Ramos (cell line): ENCODE results near the gene ARMC9.
"Not testable (repeated sequence)": the region's sequence is repeated elsewhere in the genome, so short reads cannot be mapped to it uniquely, and the experiment has no call there.

Experiments
- in situ Hi-C: fragments of 300-500 bp; cut with MboI; formaldehyde crosslinking; loops from one replicate; pipeline ENCODE4 v1.14.3; 2022; ENCODE audit warnings: low sequenced_read_pairs; ENCODE audit not compliant: unreplicated experiment

ARMC9 gene

DNA sequence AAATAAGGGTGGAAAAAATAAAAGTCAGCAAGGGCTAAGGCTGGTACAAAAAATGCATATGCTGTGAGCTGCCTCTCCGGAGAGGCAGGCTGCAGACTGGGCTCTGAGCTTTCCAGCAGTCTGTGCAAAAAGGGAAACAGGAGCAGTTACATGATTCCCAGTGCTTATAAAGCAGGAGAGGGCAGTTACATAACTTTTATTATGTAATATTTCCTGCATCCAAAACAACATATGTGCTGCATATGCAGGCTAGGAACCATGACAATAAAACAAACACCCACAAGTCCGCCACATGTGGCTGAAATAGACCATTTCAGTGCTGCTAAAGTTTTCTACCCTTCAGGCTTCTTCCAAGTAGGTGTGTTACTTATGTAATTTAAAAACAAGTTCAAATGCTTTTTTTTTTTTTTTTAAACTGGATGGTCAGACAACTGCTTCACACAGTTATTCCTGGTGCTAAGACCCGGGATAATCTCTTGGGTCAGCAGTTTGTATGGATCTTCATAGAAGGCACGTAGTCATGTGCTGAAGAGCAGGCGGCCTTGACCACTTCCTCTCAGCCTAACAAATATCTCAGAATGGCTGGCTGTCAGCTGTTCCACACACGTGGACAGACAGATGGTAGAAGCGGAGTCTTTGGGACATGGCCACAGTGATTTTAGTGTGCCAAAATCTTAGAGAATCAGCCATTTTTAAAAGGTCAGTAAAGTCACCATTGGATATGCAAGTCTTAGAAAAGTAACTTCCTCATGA is 43.5 kb downstream of the ARMC9 start:
- in situ Hi-C loops, result no loop called here

DNA sequence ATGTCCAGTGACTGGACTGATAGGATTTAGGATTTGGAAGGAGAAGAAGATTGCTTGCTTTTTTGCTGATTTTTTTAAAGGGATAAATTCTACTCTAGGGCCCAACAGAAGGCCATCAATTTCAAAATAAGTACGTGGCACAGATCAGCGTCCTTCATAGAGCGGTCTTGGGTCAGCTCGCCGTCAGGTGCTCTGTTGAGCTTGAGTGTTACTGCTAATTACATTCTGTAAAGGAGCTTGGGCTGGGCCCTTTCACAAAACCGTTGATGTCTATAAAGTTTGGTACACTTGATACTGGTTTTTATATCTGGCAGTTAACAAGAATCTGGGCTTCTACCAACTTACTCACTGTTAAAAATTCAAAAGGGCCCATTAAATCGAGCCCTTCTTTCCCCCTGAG is 45.4 kb downstream of the ARMC9 start:
- in situ Hi-C loops, result no loop called here

DNA sequence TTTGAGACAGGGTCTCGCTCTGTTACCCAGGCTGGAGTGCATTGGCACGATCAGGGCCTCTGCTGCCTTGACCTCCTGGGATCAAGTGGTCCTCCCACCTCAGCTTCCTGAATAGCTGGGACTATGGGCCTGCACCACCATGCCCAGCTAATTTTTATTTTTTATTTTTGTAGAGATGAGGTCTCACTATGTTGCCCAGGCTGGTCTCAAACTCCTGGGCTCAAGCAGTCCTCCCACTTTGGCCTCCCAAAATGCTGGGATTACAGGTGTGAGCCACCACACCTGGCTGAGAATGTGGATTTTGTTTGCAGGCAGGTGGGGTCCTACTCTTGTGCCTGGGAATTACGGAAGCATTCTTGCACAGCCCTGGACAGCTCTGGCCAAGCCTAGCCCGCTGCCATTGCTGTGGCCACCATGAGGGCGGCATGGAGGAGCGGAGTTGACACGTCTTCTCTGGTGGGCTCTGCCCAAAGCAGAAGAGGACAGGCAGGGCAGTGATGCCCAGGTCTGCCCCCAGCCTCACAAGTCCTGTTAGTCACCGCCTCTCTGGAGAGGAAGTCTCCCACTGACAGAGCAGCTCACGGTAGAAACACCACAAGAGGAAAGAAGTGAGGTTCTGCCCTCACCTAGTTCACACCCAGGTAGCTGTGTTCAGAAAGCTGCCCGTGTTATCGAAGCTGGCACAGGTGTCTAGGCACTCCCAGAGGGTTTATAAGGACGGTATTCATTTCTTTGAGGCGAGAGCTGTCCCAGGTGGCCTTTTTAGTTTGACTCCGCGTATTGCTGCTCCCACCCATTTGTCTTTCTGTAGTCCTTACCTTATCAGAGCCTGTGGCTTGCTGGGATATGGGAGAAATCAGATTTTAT is 46.2 kb downstream of the ARMC9 start:
- in situ Hi-C loops, result no loop called here

DNA sequence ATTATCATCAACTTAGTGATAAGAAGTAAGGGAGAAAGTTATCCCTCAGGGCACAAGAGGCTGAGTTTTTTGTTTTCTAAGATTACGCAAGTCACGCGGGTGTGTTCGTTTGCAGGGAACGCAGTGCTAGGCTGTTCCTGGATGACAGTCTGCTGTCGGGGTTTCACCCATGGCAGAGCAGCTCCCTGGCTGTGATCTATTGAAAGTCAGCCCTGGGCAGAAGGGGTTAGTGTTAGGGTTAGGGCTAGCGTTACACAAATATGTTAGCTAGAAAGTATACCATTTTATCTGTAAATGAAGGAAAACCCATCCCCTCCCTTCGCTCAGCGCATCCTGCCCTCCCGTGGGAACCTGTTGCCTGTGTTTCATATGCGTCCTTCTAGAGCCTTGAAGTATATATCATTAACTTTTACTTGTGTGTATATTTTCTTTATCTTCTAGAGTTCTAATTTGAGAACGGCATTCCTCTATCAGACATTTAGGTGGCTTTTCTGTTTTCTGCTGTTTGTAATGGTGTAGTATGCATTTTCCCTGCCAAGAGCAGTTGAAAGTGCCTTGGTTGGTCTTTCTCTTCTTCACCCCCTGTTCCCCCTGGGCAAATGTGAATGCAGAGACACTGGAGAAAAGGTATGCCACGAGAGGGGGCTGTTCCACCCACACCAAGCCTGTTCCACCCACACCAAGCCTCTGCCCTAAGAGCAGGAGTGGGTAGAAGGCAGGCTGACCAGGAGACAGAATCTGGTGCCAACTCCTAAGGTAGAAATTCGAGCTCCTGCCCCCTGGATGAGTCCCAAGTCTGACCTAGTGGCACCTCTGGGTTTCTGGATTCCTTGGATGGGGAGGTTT is 47.0 kb downstream of the ARMC9 start:
- in situ Hi-C loops, result no loop called here

DNA sequence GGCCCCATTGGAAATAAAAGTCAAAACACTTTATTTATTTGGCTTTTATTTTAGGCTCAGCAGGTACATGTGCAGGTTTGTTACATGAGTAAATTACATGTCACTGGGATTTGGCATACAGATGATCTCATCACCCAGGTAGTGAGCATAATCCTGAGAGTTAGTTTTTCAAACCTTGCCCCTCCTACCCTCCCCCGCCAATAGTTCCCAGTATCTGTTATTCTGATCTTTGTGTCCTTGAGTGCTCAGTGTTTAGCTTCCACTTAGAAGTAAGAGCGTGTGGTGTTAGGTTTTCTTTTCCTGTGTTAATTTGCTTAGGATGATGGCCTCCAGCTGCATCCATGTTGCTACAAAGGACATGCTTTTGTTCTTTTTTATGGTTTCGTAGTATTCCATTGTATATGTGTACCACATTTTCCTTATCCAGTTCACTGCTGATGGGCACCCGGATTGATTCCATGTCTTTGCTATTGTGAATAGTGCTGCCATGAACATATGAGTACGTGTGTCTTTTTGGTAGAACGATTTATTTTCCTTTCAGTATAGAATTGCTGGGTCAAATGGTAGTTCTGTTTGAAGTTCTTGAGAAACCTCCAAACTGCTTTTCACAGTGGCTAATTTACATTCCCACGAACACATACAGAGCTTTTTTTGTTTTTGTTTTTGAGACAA is 47.9 kb downstream of the ARMC9 start:
- in situ Hi-C loops, result no loop called here

DNA sequence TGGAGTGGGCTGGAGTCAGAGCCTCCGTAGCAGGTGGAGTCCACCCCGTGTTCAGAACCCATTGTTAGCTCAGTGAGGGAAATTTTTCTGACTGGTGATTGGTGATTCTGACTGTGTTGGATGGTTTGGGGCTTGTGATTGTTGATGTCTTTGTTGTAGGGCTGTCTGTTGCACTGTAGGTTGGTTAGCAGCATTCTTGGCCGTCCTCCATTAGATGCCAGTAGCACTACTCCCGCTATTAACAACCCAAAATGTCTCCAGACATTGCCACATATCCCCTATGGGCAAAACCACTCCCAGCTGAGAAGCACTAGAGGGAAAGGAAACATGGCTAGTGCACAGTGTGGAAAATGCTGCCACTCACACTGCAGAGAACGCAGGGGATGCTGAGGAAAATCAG is 51.7 kb downstream of the ARMC9 start:
- in situ Hi-C loops, result no loop called here

DNA sequence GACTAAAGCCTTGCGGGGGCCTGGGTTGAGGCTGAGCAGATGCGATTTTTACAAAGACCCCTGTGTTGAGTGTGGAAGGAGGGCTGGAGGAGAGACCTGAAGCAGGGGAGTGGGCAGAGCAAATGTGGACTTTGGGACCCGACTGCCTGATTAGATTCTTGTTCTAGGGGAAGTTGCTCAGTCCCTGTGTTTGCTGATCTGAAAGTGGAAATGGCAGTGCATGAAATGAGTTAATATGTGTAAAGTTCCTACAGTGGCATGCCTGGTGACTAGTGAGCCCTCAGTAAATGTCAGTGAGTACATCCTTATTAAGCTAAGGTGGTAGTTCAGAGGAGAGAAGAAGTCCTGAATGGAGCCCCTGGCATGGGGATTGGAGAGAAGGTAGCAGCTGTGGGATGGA is 52.3 kb downstream of the ARMC9 start:
- in situ Hi-C loops, result no loop called here

DNA sequence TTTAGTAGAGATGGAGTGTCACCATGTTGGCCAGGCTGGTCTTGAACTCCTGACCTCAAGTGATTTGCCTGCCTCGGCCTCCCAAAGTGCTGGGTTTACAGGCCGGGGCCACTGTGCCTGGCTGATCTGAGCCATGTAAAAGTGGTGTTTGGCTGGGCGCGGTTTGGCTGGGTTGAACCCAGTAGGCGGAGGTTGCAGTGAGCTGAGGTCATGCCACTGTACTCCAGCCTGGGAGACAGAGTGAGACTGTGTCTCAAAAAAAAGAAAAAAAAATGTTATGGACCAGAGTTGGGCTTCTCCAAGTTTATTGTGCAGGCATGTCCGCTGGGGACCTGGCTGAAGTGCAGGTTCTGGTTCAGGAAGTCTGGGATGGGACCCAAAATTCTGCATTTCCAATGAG is 54.9 kb downstream of the ARMC9 start:
- in situ Hi-C loops, result not testable (repeated sequence)

DNA sequence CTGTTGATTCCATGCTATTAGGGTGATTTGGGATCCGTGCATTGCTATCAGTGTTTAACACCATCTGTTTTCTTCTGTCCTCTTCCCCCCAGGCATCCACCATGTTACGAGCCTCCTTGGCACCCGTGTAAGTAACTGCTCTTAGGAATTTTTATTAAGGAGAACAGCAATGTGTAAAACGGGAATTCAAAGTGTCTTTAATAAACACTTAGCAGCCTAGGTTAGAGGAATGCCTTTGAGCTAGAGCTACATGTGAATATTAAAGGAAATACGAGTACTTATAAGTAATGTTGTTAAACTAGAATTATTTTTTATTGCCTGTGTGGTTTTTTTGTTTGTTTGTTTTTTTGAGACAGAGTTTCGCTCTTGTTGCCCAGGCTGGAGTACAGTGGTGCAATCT is 58.1 kb downstream of the ARMC9 start:
- in situ Hi-C loops, result no loop called here

DNA sequence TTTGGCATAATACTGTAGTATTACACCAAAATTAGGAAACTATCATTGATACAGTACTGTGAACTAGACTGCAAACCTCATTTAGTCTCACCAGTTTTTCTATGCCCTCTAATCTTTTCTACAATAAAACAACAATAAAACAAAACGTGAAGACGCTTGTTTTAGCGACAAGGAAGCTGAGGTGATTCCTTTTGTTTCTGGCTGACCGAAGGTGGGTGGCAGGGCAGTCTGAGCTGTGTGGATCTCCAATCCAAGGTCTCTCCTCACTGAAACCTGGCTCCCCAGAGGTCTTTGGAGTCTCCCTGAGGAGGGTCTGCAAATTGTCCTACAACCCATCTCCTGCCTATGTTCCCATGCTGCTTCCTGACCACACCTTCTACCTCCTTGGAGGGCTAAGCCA is 59.3 kb downstream of the ARMC9 start:
- in situ Hi-C loops, result no loop called here

DNA sequence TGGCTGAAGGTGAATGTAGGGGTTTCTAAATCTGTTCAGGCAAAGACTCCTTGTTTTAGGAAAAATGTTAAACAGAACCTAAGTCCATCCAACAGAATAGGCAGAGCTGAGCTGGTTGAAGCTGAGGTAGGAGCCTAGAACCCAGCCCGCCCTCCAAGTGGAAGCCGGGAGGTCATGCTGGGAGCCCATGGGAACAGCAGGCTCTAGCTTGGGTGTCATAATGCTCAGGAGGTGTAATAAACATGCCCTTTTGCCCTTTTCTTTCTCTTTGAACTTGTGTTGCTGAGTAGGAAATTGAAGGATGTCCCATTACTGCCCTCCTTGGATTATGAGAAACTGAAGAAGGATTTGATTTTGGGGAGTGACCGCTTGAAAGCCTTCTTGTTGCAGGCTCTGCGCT is 60.3 kb downstream of the ARMC9 start:
- in situ Hi-C loops, result no loop called here

DNA sequence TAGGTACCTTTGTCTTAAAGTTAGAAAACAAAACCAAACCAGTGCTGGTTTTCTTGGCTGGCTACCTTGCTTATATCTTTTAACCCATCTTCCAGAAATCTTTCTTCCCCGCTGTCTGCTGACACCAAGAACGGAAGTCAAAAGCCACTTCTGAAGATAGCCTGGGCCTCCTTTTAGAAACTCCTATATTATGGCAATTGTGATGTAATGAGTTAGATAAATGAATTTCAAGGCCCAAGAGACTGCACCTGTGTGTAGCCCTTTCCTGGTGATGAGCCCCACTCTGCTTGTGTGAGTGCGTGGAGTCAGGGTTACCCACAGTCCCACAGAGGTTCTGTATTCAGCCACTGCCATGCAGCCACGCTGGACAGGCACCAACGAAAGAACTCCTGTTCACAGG is 60.7 kb downstream of the ARMC9 start:
- in situ Hi-C loops, result no loop called here

DNA sequence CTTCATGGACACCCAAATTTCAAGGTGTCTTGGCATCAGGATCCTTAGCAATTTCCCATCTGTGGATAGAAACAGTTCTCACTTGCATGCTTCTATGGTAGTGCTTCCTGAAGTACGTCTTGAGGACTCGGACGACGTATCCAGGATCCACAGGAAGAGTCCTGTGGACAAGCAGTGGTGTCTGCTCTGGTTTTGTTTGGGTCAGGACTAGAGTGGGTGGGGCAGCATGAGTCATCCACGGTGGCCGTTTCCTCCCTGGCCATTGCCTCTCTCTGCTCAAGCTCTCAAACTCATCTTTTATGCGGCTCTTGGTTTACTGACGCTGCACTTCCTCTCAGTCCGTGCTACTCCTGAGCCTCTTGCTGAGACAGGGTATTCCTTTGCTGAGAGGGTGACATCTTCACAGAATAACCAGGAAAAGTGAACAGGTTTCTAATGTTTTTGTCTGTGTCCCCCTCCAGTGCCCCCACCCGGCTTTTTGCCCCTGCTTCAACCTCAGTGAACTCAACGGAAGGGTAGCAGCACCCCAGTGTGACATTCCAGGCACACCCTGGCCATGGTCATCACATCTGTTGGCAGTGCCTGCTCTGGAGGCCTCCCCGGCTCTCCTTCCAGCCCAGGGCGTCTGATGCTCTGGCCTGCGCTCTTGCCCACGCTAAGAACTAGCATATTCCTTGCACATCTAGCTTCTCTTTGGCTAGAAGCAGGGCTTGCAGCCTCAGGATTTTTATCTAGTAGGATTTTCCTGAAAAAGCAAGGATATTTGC is 62.2 kb downstream of the ARMC9 start:
- in situ Hi-C loops, result no loop called here

DNA sequence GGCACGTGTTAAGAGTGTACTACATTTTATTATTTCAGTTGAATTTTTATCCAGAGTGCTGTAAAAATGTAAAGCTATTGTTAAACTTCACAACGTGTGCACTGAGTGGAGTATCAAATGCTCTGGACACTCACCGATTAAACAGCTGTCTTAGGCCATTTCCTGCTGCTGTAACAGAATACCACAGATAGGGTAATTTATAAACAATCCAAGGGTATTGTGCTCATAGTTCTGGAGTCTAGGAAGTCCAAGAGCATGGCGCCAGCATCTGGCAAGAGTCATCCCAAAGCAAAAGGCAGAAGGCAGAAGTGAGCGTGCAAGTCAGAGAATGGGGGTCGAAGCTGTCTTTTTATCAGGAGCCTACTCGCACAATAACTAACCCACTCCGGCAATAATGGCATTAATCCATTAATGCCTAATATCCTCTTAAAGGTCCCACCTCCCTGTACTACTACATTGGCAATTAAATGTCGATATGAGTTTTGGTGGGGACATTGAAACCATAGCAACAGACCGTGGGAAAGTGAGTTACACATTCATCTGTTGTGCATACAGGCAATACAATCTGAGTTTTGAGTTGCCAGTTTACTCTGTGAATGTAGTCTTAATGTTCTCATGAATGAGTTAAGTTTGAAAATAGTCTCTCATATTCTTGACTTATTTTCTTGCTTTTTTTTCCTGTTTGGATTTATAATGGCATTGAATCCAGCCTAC is 64.8 kb downstream of the ARMC9 start:
- in situ Hi-C loops, result no loop called here

DNA sequence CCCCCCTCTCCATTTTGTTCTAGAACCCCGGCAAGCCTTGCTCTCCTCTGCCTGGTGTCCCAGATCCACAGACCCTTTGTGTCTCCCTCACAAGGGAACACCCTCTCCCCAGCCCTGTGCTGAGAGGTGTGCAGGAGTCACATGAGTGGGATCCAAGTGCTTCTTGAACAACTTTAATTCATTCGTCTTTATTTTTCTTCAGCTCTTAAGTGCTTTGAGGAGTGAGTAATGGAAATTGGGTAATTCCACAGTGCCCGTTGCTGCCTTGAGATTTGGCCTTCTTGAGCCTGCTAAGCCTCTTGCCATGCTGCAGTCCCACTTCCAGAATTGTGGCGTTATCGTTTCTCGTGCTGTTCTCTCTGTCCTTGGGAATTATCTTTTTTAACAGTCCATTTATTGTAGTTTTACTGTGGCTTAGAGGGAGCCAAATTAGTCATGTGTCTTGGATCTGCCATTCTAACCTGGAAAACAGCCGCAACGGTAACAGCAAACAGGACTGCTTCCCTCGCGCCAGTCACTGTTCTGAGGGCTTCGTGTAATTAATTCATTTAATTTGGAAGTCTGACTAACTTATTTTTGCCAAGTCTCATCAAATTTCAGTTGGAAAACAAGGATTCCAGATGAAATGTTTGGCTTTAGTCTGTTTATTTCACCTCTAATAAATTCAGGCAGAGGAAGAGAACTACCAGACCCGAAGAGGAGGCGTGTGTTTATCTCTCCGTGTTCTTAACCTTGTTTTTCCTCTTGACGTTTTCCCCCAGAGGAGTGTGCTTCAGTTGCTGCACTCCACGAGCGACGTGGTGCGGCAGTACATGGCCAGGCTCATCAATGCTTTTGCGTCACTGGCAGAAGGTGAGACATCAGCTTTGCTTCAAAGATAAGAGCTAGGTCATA is 72.0 kb downstream of the ARMC9 start:
- in situ Hi-C loops, result no loop called here

DNA sequence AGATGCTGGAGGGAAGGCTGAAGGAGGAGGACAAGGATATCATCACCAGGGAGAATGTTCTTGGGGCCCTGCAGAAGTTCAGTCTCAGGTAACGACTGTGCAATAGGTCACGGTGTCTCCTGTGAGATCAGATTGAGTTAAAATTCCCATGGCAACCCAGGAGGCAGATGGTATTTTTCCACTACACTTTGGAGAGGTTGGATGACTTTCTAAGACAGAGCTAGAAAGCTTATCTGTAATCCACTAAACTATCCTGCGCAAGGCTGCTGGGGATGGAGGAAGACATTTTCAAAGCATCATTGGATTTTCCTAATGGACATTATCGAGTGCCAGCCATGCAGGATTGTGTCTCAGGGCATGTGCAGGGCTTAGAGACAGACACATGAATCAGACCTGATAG is 74.6 kb downstream of the ARMC9 start:
- in situ Hi-C loops, result no loop called here

DNA sequence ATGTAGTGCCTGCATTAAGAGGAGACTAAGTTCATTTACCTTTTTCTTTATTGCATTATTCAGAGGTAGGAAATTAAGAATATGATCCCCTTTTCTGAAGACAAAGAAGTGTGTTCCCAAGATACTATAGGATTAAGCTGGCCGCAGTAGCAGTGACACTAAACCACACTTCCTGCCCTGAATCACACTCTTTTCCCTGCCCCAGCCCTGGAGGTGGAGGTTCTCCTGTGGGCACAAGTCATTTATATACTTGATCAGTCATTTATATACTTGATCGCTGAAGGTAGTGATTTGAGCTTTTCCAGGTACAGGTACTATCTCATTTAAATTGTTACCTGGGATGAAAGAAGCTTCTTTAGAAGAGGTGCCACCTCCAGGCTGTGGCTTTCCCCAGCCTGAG is 78.6 kb downstream of the ARMC9 start:
- in situ Hi-C loops, result no loop called here

DNA sequence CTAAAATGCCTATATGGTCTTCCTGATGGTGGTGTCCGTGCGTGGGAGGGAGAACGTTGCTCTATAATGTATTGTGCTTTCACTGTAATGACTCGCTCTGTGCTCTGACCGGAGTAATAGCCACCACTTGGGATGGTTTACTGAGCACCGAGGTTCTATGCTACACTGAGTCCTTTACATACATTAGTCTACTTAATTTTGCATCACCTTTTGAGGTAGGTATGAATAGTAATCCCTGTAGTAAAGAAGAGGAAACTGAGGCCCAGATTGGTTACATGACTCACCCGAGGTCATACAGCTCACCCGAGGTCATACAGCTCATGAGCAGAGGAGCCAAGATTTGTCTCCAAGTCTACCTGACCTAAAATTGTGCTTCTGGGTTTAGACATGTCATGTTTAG is 79.5 kb downstream of the ARMC9 start:
- in situ Hi-C loops, result no loop called here
